Bronchial epithelial cell (primary cell): Measurements from ENCODE around the gene TRPM3. TPM values are rescaled to one million over a fixed set of nuclear protein-coding genes. Genes with fewer than 3 reads are reported as not detected.
"Not testable (repeated sequence)": the region's sequence is repeated elsewhere in the genome, so short reads cannot be mapped to it uniquely, and the experiment has no call there.

Experiments
- DNase-seq: peaks from one replicate; pipeline ENCODE4 v3.0.0-alpha.2; 2010; ENCODE audit warnings: low read depth
- FAIRE-seq: peaks from 2 replicates; lab custom pipeline; 2011; peaks lifted over from hg19 to GRCh38; lab: Jason Lieb, UNC
- H3K27me3 ChIP-seq: 2 replicates; pipeline ENCODE4 v1.5.1; 2011; ENCODE audit warnings: low read length; ENCODE audit not compliant: control insufficient read depth, insufficient read depth
- H3K36me3 ChIP-seq: 2 replicates; pipeline ENCODE4 v1.5.1; 2011; ENCODE audit warnings: low read length; ENCODE audit not compliant: control insufficient read depth, insufficient read depth
- H3K4me3 ChIP-seq: 2 replicates; pipeline ENCODE4 v1.5.1; 2011; ENCODE audit warnings: mild to moderate bottlenecking, low read depth, low read length, control low read depth
- total RNA-seq: library from RNA; depleted of rRNA; stranded (reverse); fragments of >200 nt; gene quantifications from 2 replicates; pipeline ENCODE4 v1.2.1, GENCODE V29; 2014
- TF ChIP-seq, protein P1 (sequence below): IDR thresholded peaks from 2 replicates; pipeline ENCODE4 v1.5.1; 2011; ENCODE audit warnings: mild to moderate bottlenecking, moderate library complexity, low read length, control low read depth, inconsistent platforms; ENCODE audit not compliant: insufficient read depth, severe bottlenecking

Gene TRPM3
- total RNA-seq, 1 donor from 2014 or later: not detected

DNA sequence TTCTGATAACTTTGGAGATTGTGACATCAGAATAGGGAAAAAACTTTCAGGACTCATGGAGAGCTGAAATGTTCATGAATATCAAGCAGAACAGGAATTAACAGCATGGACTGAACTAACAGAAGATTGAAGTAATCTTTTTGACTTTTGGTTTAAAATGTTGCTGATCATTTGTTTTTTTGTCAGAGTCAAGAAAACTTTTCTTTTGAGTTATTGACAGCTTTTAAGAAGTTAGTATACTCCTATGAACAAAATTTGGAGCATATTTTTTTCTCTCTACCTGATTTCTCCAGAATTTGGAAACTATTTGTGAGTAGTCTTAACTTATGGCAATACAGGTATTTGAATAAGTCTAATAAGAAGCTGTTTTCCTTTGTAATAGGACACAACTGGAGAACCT lies 462.7 kb downstream of the TRPM3 start:
- Histone ChIP-seq H3K27me3 (no peaks in the 10 kb centered on the region), H3K36me3 (no peaks in the 10 kb centered on the region), H3K4me3 (no peak overlapping the region)
- no peak for FAIRE-seq
- TF ChIP-seq, protein P1, sequence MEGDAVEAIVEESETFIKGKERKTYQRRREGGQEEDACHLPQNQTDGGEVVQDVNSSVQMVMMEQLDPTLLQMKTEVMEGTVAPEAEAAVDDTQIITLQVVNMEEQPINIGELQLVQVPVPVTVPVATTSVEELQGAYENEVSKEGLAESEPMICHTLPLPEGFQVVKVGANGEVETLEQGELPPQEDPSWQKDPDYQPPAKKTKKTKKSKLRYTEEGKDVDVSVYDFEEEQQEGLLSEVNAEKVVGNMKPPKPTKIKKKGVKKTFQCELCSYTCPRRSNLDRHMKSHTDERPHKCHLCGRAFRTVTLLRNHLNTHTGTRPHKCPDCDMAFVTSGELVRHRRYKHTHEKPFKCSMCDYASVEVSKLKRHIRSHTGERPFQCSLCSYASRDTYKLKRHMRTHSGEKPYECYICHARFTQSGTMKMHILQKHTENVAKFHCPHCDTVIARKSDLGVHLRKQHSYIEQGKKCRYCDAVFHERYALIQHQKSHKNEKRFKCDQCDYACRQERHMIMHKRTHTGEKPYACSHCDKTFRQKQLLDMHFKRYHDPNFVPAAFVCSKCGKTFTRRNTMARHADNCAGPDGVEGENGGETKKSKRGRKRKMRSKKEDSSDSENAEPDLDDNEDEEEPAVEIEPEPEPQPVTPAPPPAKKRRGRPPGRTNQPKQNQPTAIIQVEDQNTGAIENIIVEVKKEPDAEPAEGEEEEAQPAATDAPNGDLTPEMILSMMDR: no peak
- DNase-seq: no peak

DNA sequence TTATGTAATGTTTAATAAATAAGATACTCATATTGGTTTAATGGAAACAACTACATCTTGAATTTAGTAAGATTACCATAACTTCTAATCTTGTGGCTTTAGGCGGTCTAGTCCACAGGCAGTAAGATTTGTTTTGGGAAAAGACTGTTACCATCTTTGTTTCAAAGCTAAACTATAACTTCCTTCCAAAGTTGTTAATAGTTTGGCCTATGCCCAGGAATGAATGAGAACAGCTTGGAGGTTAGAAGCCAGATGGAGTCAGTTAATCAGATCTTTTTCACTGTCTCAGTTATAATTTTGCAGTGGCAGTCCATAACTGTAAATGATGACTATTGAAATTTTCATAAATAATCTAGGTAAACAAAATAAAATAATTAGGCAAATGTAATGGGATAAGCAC lies 465.1 kb downstream of the TRPM3 start:
- DNase-seq: no peak
- FAIRE-seq: no peak
- H3K36me3 ChIP-seq: no peaks in the 10 kb centered on the region
- H3K27me3 ChIP-seq: no peaks in the 10 kb centered on the region
- H3K4me3 ChIP-seq: no peak overlapping the region
- TF ChIP-seq, protein P1: no peak

DNA sequence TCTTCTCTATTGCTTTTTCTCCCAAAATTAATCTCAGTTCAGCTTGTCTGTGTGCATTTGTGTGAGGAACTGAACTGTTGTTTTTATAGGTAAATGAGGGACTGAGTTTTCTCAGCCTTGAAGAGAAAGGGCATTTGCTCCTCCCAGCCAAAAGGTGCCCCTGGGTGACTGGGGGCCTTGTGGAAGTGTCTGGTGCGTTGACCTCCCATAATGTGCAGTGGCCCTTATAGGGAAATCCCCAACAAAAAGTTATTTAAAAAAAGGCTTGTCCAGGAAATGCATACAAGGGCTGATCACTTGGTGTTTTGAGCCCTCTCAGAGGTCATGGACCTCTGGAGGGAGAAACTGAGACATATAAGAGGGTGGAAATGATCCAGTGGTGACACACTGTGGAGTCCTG lies 467.3 kb downstream of the TRPM3 start:
- TF ChIP-seq, protein P1: no peak
- FAIRE-seq (no peak), DNase-seq (no peak)
- Histone ChIP-seq H3K4me3 (no peak overlapping the region), H3K27me3 (no peaks in the 10 kb centered on the region), H3K36me3 (no peaks in the 10 kb centered on the region)

DNA sequence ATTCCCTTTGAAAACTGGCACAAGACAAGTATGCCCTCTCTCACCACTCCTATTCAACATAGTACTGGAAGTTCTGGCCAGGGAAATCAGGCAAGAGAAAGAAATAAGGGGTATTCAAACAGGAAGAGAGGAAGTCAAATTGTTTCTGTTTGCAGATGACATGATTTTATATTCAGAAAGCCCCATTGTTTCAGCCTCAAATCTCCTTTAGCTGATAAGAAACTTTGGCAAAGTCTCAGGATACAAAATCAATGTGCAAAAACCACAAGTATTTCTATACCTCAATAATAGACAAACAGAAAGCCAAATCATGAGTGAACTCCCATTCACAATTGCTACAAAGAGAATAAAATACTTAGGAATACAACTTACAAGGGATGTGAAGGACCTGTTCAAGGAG lies 476.8 kb downstream of the TRPM3 start:
- H3K27me3 ChIP-seq, DNase-seq, FAIRE-seq, H3K4me3 ChIP-seq, H3K36me3 ChIP-seq: not testable (repeated sequence)

DNA sequence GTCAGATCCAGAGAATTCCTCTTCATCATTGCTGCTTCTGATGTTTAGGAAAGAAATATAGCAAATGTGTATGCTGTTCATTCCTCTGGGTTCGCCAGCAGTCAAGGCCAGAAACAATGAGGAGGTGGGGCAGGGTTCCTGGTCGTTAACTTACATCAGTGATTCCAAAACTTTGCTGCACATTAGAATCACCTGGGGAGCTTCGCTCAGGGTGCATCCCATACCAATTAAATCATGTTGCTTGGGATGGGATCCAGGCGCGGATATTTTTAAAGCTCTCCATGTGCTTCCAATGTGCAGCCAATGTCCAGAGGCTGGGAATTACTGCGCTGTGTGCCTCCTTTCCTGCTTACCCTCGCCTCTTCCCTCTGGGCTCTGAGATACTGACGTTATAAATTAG lies 479.1 kb downstream of the TRPM3 start:
- no peak for DNase-seq

DNA sequence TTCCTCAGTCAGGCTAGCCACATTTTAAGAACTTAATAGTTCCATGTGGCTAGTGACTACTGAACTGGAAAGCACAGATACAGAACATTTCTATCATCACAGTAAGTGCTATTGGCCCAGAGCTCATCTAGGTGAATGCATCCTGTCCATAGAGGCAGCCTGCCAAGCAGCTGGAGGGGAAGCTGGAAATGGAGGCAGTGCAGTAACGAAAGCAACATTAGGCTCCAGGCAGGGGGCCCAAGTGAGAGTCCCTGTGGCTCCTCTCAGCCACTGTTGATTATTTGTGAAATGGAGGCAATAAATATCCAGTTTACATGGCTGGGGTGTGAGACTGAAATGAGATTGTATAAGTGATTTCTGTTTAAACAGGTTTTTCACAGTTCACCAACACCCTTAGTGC lies 479.8 kb downstream of the TRPM3 start:
- Histone ChIP-seq H3K27me3 (no peaks in the 10 kb centered on the region), H3K4me3 (no peak overlapping the region), H3K36me3 (no peaks in the 10 kb centered on the region)
- FAIRE-seq (no peak), DNase-seq (no peak)
- TF ChIP-seq, protein P1: no peak

More for the DNA sequence above, 479.1 kb downstream of the TRPM3 start:
- TF ChIP-seq, protein P1: no peak
- Histone ChIP-seq H3K36me3 (no peaks in the 10 kb centered on the region), H3K27me3 (no peaks in the 10 kb centered on the region), H3K4me3 (no peak overlapping the region)
- FAIRE-seq: no peak
